Glutamatergic neuron (in vitro differentiated cells): Measurements from ENCODE around the gene RCOR1. TPM values are rescaled to one million over a fixed set of nuclear protein-coding genes. Genes with fewer than 3 reads are reported as not detected.
A peak's percentile ranks its signal among the peaks of the same experiment; 100 is the strongest.

Experiments
- DNase-seq: peaks from one replicate; pipeline ENCODE4 v3.0.0; 2022
- H3K27ac Mint-ChIP-seq: one replicate; pipeline ENCODE4 v1.8.0; 2020; ENCODE audit warnings: mild to moderate bottlenecking, mixed read lengths, inconsistent platforms; ENCODE audit not compliant: unreplicated experiment
- H3K27me3 Mint-ChIP-seq: one replicate; pipeline ENCODE4 v1.8.0; 2020; ENCODE audit warnings: mild to moderate bottlenecking, moderate library complexity, mixed read lengths, inconsistent platforms; ENCODE audit not compliant: unreplicated experiment
- H3K36me3 Mint-ChIP-seq: one replicate; pipeline ENCODE4 v1.8.0; 2020; ENCODE audit warnings: mild to moderate bottlenecking, mixed read lengths, inconsistent platforms; ENCODE audit not compliant: unreplicated experiment
- H3K4me1 Mint-ChIP-seq: one replicate; pipeline ENCODE4 v1.8.0; 2020; ENCODE audit warnings: mild to moderate bottlenecking, low read depth, mixed read lengths, inconsistent platforms; ENCODE audit not compliant: unreplicated experiment
- H3K4me3 Mint-ChIP-seq: one replicate; pipeline ENCODE4 v1.8.0; 2020; ENCODE audit warnings: mild to moderate bottlenecking, mixed read lengths, inconsistent platforms; ENCODE audit not compliant: unreplicated experiment
- H3K9me3 Mint-ChIP-seq: one replicate; pipeline ENCODE4 v1.8.0; 2020; ENCODE audit warnings: mild to moderate bottlenecking, moderate library complexity, mixed read lengths, inconsistent platforms; ENCODE audit not compliant: unreplicated experiment
- total RNA-seq: library from RNA; stranded (reverse); fragmentation: NEBNext Ultra II Directional; extraction: Animal tissue kit (Norgen Biotek cat#: 25700); gene quantifications from one replicate; pipeline ENCODE4 v1.2.1, GENCODE V29; 2021; ENCODE audit not compliant: unreplicated experiment
- TF ChIP-seq, protein P1 (sequence below): fragments of 200-600 bp; sonication (generic); IDR thresholded peaks from one replicate; pipeline ENCODE4 v1.5.0; 2021; ENCODE audit not compliant: partially characterized antibody, unreplicated experiment

Gene RCOR1
- total RNA-seq, 1 donor from 2014 or later: 14.3 TPM

DNA sequence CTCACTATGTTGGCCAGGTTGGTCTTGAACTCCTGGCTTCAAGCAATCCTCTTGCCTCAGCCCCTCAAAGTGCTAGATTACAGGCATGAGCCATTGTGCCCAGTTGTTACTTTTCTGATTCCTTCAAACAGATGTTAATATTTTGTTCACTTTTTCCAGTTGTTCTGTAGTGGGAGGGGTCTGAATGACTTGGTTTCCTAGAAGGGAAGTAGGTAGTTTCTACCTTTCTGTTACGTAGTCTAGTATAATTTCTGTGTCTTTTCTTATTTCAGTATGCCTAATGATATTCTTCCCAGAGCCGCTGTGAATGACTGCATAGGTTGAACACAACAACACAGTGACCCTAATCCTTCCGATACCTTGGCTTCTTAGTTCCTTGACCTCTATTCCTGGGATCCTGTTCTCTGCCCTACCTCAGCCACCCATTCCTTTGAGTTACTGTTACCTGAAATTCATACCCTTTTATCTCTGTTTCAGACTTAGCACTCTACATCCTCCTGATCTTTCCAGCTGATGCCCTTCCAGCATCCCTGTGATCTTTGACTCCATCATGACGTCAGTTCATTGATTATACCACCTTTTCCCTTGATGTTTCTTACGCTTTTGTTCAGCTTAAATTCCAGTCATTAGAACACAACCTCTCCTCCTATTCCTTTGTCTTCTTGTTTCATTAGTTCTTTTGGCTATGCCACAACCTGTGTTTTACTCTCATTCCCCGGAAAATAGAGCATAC, 33.3 kb downstream of the RCOR1 start:
- Mint-ChIP-seq H3K36me3 (no peaks in the 10 kb centered on the region), H3K27ac (peak overlapping the region; percentile 49), H3K9me3 (peaks cover 2% of the 10 kb centered on the region), H3K27me3 (peaks cover 4% of the 10 kb centered on the region), H3K4me3 (peak overlapping the region; percentile 4), H3K4me1 (peaks cover 26% of the 10 kb centered on the region)
- TF ChIP-seq, protein P1, sequence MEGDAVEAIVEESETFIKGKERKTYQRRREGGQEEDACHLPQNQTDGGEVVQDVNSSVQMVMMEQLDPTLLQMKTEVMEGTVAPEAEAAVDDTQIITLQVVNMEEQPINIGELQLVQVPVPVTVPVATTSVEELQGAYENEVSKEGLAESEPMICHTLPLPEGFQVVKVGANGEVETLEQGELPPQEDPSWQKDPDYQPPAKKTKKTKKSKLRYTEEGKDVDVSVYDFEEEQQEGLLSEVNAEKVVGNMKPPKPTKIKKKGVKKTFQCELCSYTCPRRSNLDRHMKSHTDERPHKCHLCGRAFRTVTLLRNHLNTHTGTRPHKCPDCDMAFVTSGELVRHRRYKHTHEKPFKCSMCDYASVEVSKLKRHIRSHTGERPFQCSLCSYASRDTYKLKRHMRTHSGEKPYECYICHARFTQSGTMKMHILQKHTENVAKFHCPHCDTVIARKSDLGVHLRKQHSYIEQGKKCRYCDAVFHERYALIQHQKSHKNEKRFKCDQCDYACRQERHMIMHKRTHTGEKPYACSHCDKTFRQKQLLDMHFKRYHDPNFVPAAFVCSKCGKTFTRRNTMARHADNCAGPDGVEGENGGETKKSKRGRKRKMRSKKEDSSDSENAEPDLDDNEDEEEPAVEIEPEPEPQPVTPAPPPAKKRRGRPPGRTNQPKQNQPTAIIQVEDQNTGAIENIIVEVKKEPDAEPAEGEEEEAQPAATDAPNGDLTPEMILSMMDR: no peak
- no peak for DNase-seq

DNA sequence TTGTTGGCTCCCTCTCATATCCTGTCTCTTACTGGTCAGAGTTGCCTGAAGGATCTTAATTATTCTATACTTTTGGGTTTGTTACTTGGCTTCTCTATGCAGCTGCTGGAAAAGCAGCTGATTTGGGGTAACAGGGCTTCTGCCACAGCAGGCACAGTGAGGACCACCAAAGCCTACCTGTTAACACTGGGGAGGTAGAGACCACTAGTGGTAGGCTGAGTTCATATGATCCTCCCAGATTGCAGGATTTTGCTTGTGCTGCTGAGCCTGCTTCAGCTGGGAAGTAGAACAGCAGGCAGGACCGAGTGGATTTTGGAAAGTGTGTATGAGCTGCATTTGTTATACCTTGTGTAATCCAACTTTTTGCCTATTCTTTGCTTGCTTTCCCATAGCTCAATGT, 34.1 kb downstream of the RCOR1 start:
- peaks cover 26% of the 10 kb centered on the region for H3K4me1 Mint-ChIP-seq

DNA sequence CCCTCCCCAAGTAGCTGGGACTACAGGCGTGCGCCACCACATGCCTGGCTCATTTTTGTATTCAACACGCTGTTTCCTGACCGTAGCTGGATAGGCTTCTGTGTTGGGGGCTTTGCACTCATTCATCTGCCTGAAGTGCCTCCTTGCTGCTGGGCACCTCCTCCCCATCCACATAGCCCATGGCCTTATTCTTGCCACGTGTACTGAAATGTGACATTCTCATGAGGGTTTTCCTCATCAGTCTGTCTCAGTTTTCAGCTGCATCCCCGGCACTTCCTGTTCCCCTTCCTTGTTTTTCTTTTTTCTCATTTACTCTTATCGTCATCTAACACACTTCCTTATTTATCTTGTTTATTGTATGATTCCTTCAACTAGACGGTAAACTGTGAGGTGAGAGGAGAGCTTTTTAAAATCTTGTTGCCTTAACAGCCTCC, 36.6 kb downstream of the RCOR1 start:
- TF ChIP-seq, protein P1: no peak
- no peak overlapping the region for H3K4me3 Mint-ChIP-seq
- no peak for DNase-seq
- H3K27me3 Mint-ChIP-seq: peaks cover 4% of the 10 kb centered on the region
- no peaks in the 10 kb centered on the region for H3K36me3 Mint-ChIP-seq
- no peak overlapping the region for H3K27ac Mint-ChIP-seq
- peaks cover 20% of the 10 kb centered on the region for H3K4me1 Mint-ChIP-seq
- H3K9me3 Mint-ChIP-seq: peaks cover 2% of the 10 kb centered on the region

More for the DNA sequence above, 34.1 kb downstream of the RCOR1 start:
- H3K36me3 Mint-ChIP-seq: no peaks in the 10 kb centered on the region
- H3K4me3 Mint-ChIP-seq: no peak overlapping the region
- peaks cover 2% of the 10 kb centered on the region for H3K9me3 Mint-ChIP-seq
- H3K27ac Mint-ChIP-seq: peak overlapping the region; percentile 49
- no peak for DNase-seq
- peaks cover 4% of the 10 kb centered on the region for H3K27me3 Mint-ChIP-seq
- TF ChIP-seq, protein P1: no peak

DNA sequence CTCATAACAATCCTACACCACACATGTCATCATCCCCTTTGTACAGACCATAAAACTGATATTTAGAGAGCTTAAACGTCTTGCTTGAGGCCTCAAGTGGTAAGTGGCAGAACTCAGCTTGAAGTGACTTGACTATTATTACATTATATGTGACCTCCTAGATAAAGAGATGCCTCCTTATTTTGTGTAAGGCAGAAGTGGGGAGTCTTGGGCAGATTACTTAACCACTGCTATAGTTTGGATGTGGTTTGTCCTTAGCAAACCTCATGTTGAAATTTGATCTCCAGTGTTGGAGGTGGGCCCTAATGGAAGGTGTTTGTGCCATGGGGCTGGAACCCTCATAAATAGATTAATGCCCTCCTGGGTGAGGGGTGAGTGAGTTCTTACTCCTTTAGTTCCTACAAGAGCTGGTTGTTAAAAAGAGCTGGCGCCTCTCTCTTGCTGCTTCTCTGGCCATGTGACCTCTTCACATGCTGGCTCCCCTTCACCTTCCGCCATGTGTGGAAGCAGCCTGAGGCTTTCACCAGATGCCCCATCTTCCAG, 37.4 kb downstream of the RCOR1 start:
- DNase-seq: no peak
- peaks cover 20% of the 10 kb centered on the region for H3K4me1 Mint-ChIP-seq
- no peak overlapping the region for H3K27ac Mint-ChIP-seq

DNA sequence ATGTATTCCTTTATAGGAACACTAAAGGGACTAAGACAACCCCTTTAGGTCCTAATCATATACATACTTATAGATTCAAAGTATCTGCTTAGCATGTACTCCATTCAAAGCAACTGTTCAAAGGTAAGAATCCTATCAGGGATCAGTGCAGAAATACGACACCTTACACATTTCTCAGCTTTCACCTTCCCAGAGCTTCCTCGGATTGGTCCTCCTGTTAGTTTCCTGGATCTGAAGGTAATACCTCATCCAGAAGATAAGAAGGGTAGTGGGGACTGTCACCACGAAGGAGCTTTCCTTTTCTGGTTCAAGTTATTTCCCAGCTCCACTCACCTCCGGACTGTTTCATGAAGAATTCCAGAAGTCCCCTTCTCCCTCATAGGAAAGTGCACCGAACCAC, 38.0 kb downstream of the RCOR1 start:
- no peak overlapping the region for H3K4me3 Mint-ChIP-seq
- peaks cover 20% of the 10 kb centered on the region for H3K4me1 Mint-ChIP-seq
- peaks cover 4% of the 10 kb centered on the region for H3K27me3 Mint-ChIP-seq
- peaks cover 2% of the 10 kb centered on the region for H3K9me3 Mint-ChIP-seq
- H3K27ac Mint-ChIP-seq: no peak overlapping the region
- DNase-seq: no peak
- TF ChIP-seq, protein P1: no peak
- no peaks in the 10 kb centered on the region for H3K36me3 Mint-ChIP-seq

More for the DNA sequence above, 37.4 kb downstream of the RCOR1 start:
- H3K27me3 Mint-ChIP-seq: peaks cover 4% of the 10 kb centered on the region
- H3K4me3 Mint-ChIP-seq: no peak overlapping the region
- H3K36me3 Mint-ChIP-seq: no peaks in the 10 kb centered on the region
- TF ChIP-seq, protein P1: no peak
- peaks cover 2% of the 10 kb centered on the region for H3K9me3 Mint-ChIP-seq
